C4-2B (cell line): Measurements from ENCODE around the gene C1orf232.

Experiments used
- ZFX ChIP-seq: fragments of 450-650 bp; IDR thresholded peaks from 2 replicates; pipeline ENCODE4 v1.6.1; 2017
- TF ChIP-seq, protein P1 (sequence below): fragments of 450-650 bp; conservative IDR thresholded peaks from 2 replicates; pipeline ENCODE4 v1.5.1; 2017; ENCODE audit warnings: mild to moderate bottlenecking

DNA sequence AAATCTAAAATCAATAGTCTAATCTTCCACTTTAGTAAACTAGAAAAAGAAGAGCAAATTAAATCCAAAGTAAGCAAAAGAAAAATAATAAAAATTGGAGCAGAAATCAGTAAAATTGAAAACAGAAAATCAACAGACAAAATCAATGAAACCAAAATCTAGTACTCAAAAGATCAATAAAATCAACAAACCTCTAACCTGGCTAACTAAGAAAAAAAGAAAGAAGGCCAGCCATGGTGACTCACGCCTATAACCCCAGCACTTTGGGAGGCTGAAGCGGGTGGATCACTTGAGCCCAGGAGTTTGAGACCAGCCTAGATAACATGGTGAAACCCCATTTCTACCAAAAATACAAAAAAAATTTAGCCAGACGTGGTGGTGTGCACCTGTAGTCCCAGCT, 34.3 kb downstream of the C1orf232 start:
- TF ChIP-seq, protein P1, sequence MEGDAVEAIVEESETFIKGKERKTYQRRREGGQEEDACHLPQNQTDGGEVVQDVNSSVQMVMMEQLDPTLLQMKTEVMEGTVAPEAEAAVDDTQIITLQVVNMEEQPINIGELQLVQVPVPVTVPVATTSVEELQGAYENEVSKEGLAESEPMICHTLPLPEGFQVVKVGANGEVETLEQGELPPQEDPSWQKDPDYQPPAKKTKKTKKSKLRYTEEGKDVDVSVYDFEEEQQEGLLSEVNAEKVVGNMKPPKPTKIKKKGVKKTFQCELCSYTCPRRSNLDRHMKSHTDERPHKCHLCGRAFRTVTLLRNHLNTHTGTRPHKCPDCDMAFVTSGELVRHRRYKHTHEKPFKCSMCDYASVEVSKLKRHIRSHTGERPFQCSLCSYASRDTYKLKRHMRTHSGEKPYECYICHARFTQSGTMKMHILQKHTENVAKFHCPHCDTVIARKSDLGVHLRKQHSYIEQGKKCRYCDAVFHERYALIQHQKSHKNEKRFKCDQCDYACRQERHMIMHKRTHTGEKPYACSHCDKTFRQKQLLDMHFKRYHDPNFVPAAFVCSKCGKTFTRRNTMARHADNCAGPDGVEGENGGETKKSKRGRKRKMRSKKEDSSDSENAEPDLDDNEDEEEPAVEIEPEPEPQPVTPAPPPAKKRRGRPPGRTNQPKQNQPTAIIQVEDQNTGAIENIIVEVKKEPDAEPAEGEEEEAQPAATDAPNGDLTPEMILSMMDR: no peak
- TF ChIP-seq ZFX: no peak
